Measurements from ENCODE around the gene AGPS.

DNA sequence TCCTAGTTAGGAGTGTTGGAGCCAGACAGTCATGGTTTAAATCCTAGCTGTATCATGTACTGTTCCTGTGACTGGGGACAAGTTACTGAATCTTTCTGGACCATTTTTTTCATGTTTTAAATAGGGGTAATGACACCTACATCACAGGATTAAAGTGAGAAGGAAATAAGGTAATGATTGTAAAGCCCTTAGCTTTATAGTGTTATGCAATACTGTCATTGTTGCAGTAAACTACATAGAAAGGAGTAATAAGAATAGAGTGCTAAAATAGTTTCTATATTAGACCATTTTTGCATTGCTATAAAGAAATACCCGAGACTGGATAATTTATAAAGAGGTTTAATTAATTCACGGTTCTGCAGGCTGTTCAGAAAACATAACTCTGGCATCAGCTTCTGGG, 14.5 kb downstream of the AGPS start:
- TF ChIP-seq, protein P1, sequence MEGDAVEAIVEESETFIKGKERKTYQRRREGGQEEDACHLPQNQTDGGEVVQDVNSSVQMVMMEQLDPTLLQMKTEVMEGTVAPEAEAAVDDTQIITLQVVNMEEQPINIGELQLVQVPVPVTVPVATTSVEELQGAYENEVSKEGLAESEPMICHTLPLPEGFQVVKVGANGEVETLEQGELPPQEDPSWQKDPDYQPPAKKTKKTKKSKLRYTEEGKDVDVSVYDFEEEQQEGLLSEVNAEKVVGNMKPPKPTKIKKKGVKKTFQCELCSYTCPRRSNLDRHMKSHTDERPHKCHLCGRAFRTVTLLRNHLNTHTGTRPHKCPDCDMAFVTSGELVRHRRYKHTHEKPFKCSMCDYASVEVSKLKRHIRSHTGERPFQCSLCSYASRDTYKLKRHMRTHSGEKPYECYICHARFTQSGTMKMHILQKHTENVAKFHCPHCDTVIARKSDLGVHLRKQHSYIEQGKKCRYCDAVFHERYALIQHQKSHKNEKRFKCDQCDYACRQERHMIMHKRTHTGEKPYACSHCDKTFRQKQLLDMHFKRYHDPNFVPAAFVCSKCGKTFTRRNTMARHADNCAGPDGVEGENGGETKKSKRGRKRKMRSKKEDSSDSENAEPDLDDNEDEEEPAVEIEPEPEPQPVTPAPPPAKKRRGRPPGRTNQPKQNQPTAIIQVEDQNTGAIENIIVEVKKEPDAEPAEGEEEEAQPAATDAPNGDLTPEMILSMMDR (IDR thresholded peaks at IDR 0.05; ENCODE audit: low read depth, low read length, poor library complexity, severe bottlenecking) = no peak
- TF ChIP-seq EZH2phosphoT487 (IDR thresholded peaks at IDR 0.05; ENCODE audit: borderline replicate concordance, low read length) = no peak
